Panc1 (cell line): ENCODE results near the gene ANKRD22. TPM values are rescaled to one million over a fixed set of nuclear protein-coding genes. Genes with fewer than 3 reads are reported as not detected.

Source experiments
- ATAC-seq: fragments of 200-7000 bp; cut with Tn5 transposase; 2 replicates; pipeline ENCODE4 v1.9.1; 2020; ENCODE audit warnings: mild to moderate bottlenecking, moderate library complexity
- BruUV-seq: library from RNA; stranded (reverse); fragments of 400-500 nt; replicated peaks from 2 replicates; lab custom pipeline; 2021; lab: Mats Ljungman, UMichigan
- CTCF ChIA-PET: fragments of 300-600 bp; sonication (Branson Sonifier 250); formaldehyde crosslinking; loops from one replicate; lab custom pipeline; 2022; ENCODE audit warnings: antibody characterized with exemption; lab: Charles Lee
- POLR2A ChIA-PET: fragments of 300-600 bp; sonication (Branson Sonifier 250); formaldehyde crosslinking; loops from one replicate; lab custom pipeline; 2022; ENCODE audit warnings: antibody characterized with exemption; lab: Charles Lee
- DNase-seq: peaks from one replicate; pipeline ENCODE4 v3.0.0-alpha.2; 2010; ENCODE audit warnings: low read depth, low spot score
- H3K27ac ChIP-seq: 2 replicates; pipeline ENCODE4 v1.5.1; 2011; ENCODE audit warnings: mild to moderate bottlenecking, low read length, inconsistent platforms
- H3K27me3 ChIP-seq: fragments of 200-500 bp; sonication (Bioruptor generic); 2 replicates; pipeline ENCODE4 v1.6.0; 2014; ENCODE audit warnings: low read length, inconsistent platforms; ENCODE audit not compliant: control insufficient read depth, insufficient read depth
- H3K36me3 ChIP-seq: fragments of 200-500 bp; sonication (Bioruptor generic); 2 replicates; pipeline ENCODE4 v1.5.1; 2014; ENCODE audit warnings: inconsistent platforms, mild to moderate bottlenecking, low read length, moderate library complexity; ENCODE audit not compliant: control insufficient read depth, insufficient read depth
- H3K4me1 ChIP-seq: 2 replicates; pipeline ENCODE4 v1.5.1; 2011; ENCODE audit warnings: inconsistent platforms, mild to moderate bottlenecking, low read length, moderate library complexity; ENCODE audit not compliant: control insufficient read depth, insufficient read depth
- H3K4me3 ChIP-seq, 2 experiments: 2 replicates each; pipeline ENCODE4 v1.5.1; 2011 to 2012; ENCODE audit warnings: low read depth in 2 of 2, low read length in 2 of 2, mild to moderate bottlenecking in 2 of 2, inconsistent platforms in 1 of 2, moderate library complexity in 1 of 2
- H3K9me3 ChIP-seq: fragments of 200-500 bp; sonication (Bioruptor generic); 2 replicates; pipeline ENCODE4 v1.5.1; 2014; ENCODE audit warnings: low read depth, mild to moderate bottlenecking, inconsistent platforms, low read length, moderate library complexity; ENCODE audit not compliant: control insufficient read depth, insufficient read depth
- CTCF ChIP-seq: fragments of 450-650 bp; IDR thresholded peaks from 2 replicates; pipeline ENCODE4 v1.5.1; 2017; ENCODE audit warnings: mild to moderate bottlenecking
- POLR2AphosphoS5 ChIP-seq: IDR thresholded peaks from 2 replicates; pipeline ENCODE4 v1.6.1; 2012; ENCODE audit warnings: mild to moderate bottlenecking, low read depth, low read length, moderate library complexity
- REST ChIP-seq, 2 experiments: IDR thresholded peaks; 2 replicates each; pipeline ENCODE4 v1.6.1; 2011 to 2012; ENCODE audit warnings: low read depth in 2 of 2, control low read depth in 1 of 2, low read length in 1 of 2, mild to moderate bottlenecking in 1 of 2, moderate library complexity in 1 of 2; ENCODE audit not compliant: insufficient read depth in 1 of 2
- SIN3A ChIP-seq: IDR thresholded peaks from 2 replicates; pipeline ENCODE4 v1.6.1; 2012; ENCODE audit warnings: low read depth, mild to moderate bottlenecking, low read length, moderate library complexity, borderline replicate concordance; ENCODE audit not compliant: insufficient read depth
- TCF7L2 ChIP-seq: IDR thresholded peaks from 2 replicates; pipeline ENCODE4 v1.6.1; 2011; ENCODE audit warnings: mild to moderate bottlenecking, low read depth, low read length, inconsistent platforms
- in situ Hi-C: cut with HindIII; loops from 2 replicates; pipeline ENCODE4 v1.10.0; 2016; ENCODE audit warnings: low sequenced_read_pairs, low pct_unique_long_range_greater_than_20kb
- intact Hi-C: fragments of 100-400 bp; cut with micrococcal nuclease; formaldehyde crosslinking; loops from one replicate; pipeline ENCODE4 v1.10.0; 2022; ENCODE audit not compliant: unreplicated experiment
- total RNA-seq: library from RNA; stranded (reverse); gene quantifications from one replicate; pipeline ENCODE4 v1.2.1, GENCODE V29; 2021; ENCODE audit not compliant: unreplicated experiment

Gene ANKRD22
- total RNA-seq, 1 experiment from 2014 or later: 0.15 TPM

- POLR2A ChIA-PET: no interaction called here
- BruUV-seq: no TSS peak
- Histone ChIP-seq H3K4me1 (peaks cover 64% of the 10 kb centered on the region), H3K9me3 (no peaks in the 10 kb centered on the region), H3K27ac (peak overlapping the region; percentile 5; the same call in 1 of the 2 replicates), H3K27me3 (no peaks in the 10 kb centered on the region), H3K4me3 (no peak overlapping the region), H3K36me3 (no peaks in the 10 kb centered on the region)
- DNase-seq: no peak
- in situ Hi-C loops: no loop called here
- TF ChIP-seq SIN3A: no peak
- TF ChIP-seq REST (IDR thresholded peaks at IDR 0.05; ENCODE audit: insufficient read depth in 1 of 2, low read depth in 2 of 2, low read length in 1 of 2): no peak
- TF ChIP-seq POLR2AphosphoS5: no peak
- CTCF ChIA-PET: no interaction called here
- intact Hi-C loops: no loop called here
- ATAC-seq: no peak
Observed at GRCh38 chr10:88893611-88894010, 42.0 kb upstream of the ANKRD22 start.

GRCh38 chr10:88892222-88892967 lies 40.8 kb upstream of the ANKRD22 start:
- no TSS peak for BruUV-seq
- H3K36me3 ChIP-seq: no peaks in the 10 kb centered on the region
- peaks cover 56% of the 10 kb centered on the region for H3K4me1 ChIP-seq
- H3K9me3 ChIP-seq: no peaks in the 10 kb centered on the region
- no peaks in the 10 kb centered on the region for H3K27me3 ChIP-seq
- no peak for DNase-seq
- ChIA-PET POLR2A (interaction anchor here (0.6 to 1.1 kb wide), 4 partner anchors 13 to 1051 kb away, joined by 3 to 7 read pairs (median 4); partner anchors contain the start of gene STAMBPL1), CTCF (no interaction called here)
- TF ChIP-seq POLR2AphosphoS5: no peak
- TF ChIP-seq SIN3A: no peak
- no peak for TF ChIP-seq TCF7L2
- TF ChIP-seq CTCF: no peak
- TF ChIP-seq REST (IDR thresholded peaks at IDR 0.05; ENCODE audit: insufficient read depth in 1 of 2, low read depth in 2 of 2, low read length in 1 of 2): no peak
- in situ Hi-C loops (no loop called here), intact Hi-C loops (no loop called here)
- ATAC-seq: no peak
- peak overlapping the region; percentile 36; the same call in 1 of the 2 replicates for H3K27ac ChIP-seq
- H3K4me3 ChIP-seq: no peak overlapping the region
